Fibroblast of mammary gland (primary cell): ENCODE data around the gene UBE2U.
A peak's percentile ranks its signal among the peaks of the same experiment; 100 is the strongest.

Source experiments
- DNase-seq: peaks from one replicate; pipeline ENCODE4 v3.0.0-alpha.2; 2010; ENCODE audit warnings: low read depth
- H3K4me3 ChIP-seq: 2 replicates; pipeline ENCODE4 v1.5.1; 2011; ENCODE audit warnings: low read depth, mild to moderate bottlenecking, low read length, moderate library complexity; ENCODE audit not compliant: control insufficient read depth
- TF ChIP-seq, protein P1 (sequence below): conservative IDR thresholded peaks from 2 replicates; pipeline ENCODE4 v1.5.1; 2011; ENCODE audit warnings: low read depth, low read length, inconsistent platforms; ENCODE audit not compliant: control insufficient read depth, insufficient read depth

The UBE2U gene

DNA sequence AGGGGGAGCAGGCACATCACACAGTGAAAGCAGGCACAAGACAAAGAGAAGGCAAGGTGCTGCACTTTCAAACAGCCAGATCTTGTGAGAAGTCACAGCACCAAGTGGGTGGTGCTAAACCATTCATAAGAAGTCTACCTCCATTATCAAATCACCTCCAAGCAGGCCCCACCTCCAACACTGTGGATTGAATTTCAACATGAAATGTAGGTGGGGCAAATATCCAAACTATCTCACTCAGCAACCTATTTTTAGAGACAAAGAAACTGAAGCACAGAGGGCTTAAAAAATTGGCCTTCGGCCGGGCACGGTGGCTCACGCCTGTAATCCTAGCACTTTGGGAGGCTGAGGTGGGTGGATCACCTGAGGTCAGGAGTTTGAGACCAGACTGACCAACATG lies 90.4 kb downstream of the UBE2U start:
- H3K4me3 ChIP-seq = no peak overlapping the region
- DNase-seq = no peak
- TF ChIP-seq, protein P1, sequence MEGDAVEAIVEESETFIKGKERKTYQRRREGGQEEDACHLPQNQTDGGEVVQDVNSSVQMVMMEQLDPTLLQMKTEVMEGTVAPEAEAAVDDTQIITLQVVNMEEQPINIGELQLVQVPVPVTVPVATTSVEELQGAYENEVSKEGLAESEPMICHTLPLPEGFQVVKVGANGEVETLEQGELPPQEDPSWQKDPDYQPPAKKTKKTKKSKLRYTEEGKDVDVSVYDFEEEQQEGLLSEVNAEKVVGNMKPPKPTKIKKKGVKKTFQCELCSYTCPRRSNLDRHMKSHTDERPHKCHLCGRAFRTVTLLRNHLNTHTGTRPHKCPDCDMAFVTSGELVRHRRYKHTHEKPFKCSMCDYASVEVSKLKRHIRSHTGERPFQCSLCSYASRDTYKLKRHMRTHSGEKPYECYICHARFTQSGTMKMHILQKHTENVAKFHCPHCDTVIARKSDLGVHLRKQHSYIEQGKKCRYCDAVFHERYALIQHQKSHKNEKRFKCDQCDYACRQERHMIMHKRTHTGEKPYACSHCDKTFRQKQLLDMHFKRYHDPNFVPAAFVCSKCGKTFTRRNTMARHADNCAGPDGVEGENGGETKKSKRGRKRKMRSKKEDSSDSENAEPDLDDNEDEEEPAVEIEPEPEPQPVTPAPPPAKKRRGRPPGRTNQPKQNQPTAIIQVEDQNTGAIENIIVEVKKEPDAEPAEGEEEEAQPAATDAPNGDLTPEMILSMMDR = no peak

DNA sequence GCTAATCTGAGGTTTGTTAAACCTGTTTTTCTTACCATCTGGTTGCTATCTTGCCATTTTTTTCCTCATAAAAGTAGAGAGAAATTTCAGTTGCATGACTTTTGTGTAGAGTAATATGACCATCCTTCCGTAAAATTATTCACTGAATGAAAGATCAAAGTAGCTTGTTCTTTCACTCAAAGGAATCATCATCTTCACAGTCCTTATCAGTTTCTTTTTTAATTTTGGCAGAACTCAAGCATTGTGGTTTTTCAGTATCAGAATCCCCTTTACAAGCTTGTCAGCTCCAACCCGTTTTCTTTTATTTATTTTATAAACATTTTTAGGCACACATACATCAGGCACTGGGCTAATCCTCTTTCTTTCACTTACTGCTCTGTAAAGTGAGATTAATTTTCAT lies 91.7 kb downstream of the UBE2U start:
- H3K4me3 ChIP-seq = no peak overlapping the region
- TF ChIP-seq, protein P1 = no peak
- DNase-seq = no peak

DNA sequence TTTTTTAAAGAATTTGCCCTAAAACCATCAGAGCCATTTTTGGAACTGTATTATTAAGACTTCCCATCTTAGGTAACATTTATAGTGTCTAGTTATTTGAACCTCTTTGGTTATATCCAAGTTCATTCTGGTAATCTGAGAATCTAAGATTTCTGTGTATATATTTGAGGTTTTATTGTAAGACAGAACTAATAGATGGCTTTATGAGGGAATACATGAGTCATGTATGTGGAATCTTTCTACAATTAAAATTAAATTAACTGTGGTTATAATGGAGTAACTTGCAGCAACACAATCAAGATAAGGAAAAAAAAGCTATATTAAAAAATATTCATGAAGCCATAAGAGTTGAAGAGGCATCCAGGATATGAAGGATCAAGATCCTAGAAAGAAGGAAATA lies 92.1 kb downstream of the UBE2U start:
- TF ChIP-seq, protein P1 = no peak
- H3K4me3 ChIP-seq = no peak overlapping the region
- DNase-seq = no peak

DNA sequence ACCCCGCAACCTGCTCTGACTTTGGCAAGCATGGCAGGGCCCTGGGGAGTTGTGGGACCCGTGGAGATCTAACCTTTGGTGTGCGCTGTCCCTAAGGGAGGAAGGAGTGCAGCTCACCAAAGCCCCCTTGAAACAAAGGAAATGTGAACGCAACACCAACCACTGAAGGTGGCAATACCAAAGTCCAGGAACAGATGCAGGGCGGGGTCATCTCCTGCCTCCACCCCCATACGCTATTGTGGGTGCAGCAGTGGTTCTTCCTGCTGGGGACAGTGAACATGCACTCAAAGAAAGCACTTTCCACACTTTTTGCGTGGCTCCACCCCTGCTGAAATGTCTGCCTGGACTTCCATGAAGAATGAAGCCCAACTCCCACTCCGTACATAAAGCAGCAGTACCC lies 93.0 kb downstream of the UBE2U start:
- no peak overlapping the region for H3K4me3 ChIP-seq
- TF ChIP-seq, protein P1 = no peak
- DNase-seq = no peak

DNA sequence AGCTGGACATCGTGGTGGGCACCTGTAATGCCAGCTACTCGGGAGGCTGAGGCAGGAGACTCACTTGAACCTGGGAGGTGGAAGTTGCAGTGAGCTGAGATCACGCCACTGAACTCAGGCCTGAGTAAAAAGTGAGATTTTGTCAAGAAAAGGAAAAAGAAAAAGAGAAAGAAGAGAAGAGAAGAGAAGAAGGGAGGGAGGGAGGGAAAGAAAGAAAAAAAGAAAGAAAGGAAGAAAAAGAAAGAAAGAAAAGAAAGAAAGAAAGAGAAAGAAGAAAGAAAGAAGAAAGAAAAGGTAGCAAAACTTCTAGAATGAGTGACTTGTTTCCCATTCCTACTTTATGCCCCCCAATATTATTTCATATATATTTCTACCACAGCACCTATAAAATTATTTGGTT lies 98.8 kb downstream of the UBE2U start:
- no peak overlapping the region for H3K4me3 ChIP-seq
- no peak for DNase-seq
- TF ChIP-seq, protein P1 = no peak

DNA sequence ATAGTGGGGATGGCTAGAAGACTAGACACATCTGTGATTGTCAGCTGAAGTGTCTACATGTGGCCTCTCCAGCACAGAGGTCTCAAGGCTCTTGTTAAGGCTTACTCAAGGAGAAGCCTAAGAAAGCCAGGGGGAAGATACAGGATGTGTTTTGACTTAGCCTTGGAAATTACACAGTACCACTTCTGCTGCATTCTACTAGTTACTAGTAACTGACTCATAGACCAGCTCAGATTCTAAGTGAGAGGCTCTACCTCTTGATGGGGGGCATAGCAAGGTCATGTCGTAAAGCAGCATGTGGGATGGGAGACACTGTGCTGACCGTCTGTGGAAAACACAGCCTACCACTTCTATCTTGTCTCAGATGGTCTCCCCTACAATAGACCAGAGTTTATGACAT lies 99.5 kb downstream of the UBE2U start:
- TF ChIP-seq, protein P1 = no peak
- peak; percentile 29 for DNase-seq
- no peak overlapping the region for H3K4me3 ChIP-seq

DNA sequence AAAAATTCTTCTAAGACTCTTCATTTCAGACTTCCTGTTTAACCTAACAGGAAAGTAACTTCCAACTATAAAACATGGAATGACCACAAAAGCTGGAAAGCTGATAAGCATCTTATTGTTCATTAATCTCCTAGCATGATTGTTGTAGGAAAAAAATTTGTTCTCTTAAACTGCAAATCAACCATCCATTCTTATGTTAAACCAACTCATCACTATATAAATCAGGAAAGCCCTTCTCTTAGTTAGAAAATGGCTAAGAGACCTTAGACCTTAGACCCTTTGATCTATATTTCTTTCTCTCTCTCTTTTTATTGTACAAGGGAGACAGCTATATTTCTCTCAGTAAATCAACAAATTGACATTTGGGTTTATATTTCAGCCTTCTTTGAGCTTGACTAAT lies 101.4 kb downstream of the UBE2U start:
- DNase-seq = no peak
- H3K4me3 ChIP-seq = no peak overlapping the region
- TF ChIP-seq, protein P1 = no peak
